Posterior cingulate gyrus (tissue), 11 donors: Measurements from ENCODE around the gene G2E3.
A peak's percentile ranks its signal among the peaks of the same experiment; 100 is the strongest.
"Not testable (repeated sequence)": the region's sequence is repeated elsewhere in the genome, so short reads cannot be mapped to it uniquely, and the experiment has no call there.

Experiments
- DNase-seq, 10 donors: peaks; one replicate each; pipeline versions ENCODE4 v3.0.0 to v3.0.0-alpha.2; 2020 to 2021; ENCODE audit warnings: mixed read lengths in 3 of 10
- intact Hi-C: fragments of 100-400 bp; cut with DNase I; formaldehyde crosslinking; loops from one replicate; pipeline ENCODE4 v1.15.1; 2023

Gene G2E3

GRCh38 chr14:30558675-30559555 is at the start of gene G2E3:
TSS of gene G2E3 (plus strand) at chr14:30559158. CDS start at chr14:30581080, 21,922 bp downstream.
- DNase-seq, result peak; percentile 72 to 98 (median 85)

GRCh38 chr14:30517737-30518136 is 41.2 kb upstream of the G2E3 start:
- no peak for DNase-seq
- intact Hi-C loops, result no loop called here

More at GRCh38 chr14:30558675-30559555, at the start of gene G2E3:
- intact Hi-C loops, result no loop called here

GRCh38 chr14:30518867-30519560 is 39.9 kb upstream of the G2E3 start:
- DNase-seq, result no peak
- intact Hi-C loops, result no loop called here

- intact Hi-C loops, result loop anchor here (5.0 kb wide), 2 partner anchors 143 to 1768 kb away; no protein-coding TSS in a partner anchor
- no peak for DNase-seq
These were observed 39.0 kb upstream of the G2E3 start for GRCh38 chr14:30519961-30520360.

- intact Hi-C loops, result loop anchor here (5.0 kb wide), 2 partner anchors 143 to 1768 kb away; no protein-coding TSS in a partner anchor
- DNase-seq, result no peak
These were observed 38.4 kb upstream of the G2E3 start for GRCh38 chr14:30520536-30520935.

- no peak for DNase-seq
- intact Hi-C loops, result loop anchor here (5.0 kb wide), 2 partner anchors 145 to 1770 kb away; no protein-coding TSS in a partner anchor
These were observed 36.8 kb upstream of the G2E3 start for GRCh38 chr14:30521899-30522736.

GRCh38 chr14:30525833-30526232 is 33.1 kb upstream of the G2E3 start:
- DNase-seq, result no peak
- intact Hi-C loops, result no loop called here

- intact Hi-C loops, result no loop called here
- no peak for DNase-seq
These were observed 31.8 kb upstream of the G2E3 start for GRCh38 chr14:30527196-30527595.

GRCh38 chr14:30528119-30528518 is 30.8 kb upstream of the G2E3 start:
- DNase-seq, result no peak
- intact Hi-C loops, result no loop called here

GRCh38 chr14:30528778-30529642 is 29.9 kb upstream of the G2E3 start:
- intact Hi-C loops, result no loop called here
- peak in 1 of 10 donors; percentile 74 for DNase-seq

GRCh38 chr14:30532264-30532663 is 26.7 kb upstream of the G2E3 start:
- DNase-seq, result no peak
- intact Hi-C loops, result no loop called here

GRCh38 chr14:30533126-30533525 is 25.8 kb upstream of the G2E3 start:
- intact Hi-C loops, result no loop called here
- DNase-seq, result no peak

GRCh38 chr14:30541318-30541717 is 17.6 kb upstream of the G2E3 start:
- DNase-seq, result no peak
- intact Hi-C loops, result no loop called here

GRCh38 chr14:30546735-30547134 is 12.2 kb upstream of the G2E3 start:
- intact Hi-C loops, DNase-seq: not testable (repeated sequence)

- intact Hi-C loops, result no loop called here
- peak in 2 of 10 donors; percentile 60 to 72 for DNase-seq
These were observed 11.4 kb upstream of the G2E3 start for GRCh38 chr14:30547388-30548048.

- no peak for DNase-seq
- intact Hi-C loops, result no loop called here
These were observed 8.6 kb upstream of the G2E3 start for GRCh38 chr14:30550335-30550734.

- no peak for DNase-seq
- intact Hi-C loops, result no loop called here
These were observed 7.5 kb upstream of the G2E3 start for GRCh38 chr14:30551460-30551859.

GRCh38 chr14:30553311-30553989 is 5.5 kb upstream of the G2E3 start:
- intact Hi-C loops, result no loop called here
- no peak for DNase-seq

GRCh38 chr14:30558362-30558674 is 640 bp upstream of the G2E3 start:
- DNase-seq, result no peak
- intact Hi-C loops, result no loop called here
